WTC11 (cell line): Measurements from ENCODE around the gene SLC13A3. TPM values are rescaled to one million over a fixed set of nuclear protein-coding genes. Genes with fewer than 3 reads are reported as not detected.

Source experiments
- ATAC-seq: fragments of 200-7000 bp; cut with Tn5 transposase; 2 replicates; pipeline ENCODE4 v1.10.0; 2021; ENCODE audit warnings: mild to moderate bottlenecking, moderate library complexity
- CTCF ChIA-PET: fragments of 300-600 bp; sonication (Branson Sonifier 250); formaldehyde crosslinking; loops from one replicate; lab custom pipeline; 2021; ENCODE audit warnings: antibody characterized with exemption; lab: Charles Lee
- POLR2A ChIA-PET: fragments of 350-600 bp; sonication (Branson Sonifier 250); formaldehyde crosslinking; loops from one replicate; lab custom pipeline; 2021; ENCODE audit warnings: antibody characterized with exemption; lab: Charles Lee
- DNase-seq: peaks from one replicate; pipeline ENCODE4 v3.0.0; 2021; ENCODE audit warnings: low spot score
- H3K27ac Mint-ChIP-seq: 2 replicates; pipeline ENCODE4 v1.8.0; 2021; ENCODE audit warnings: mixed read lengths
- H3K27me3 Mint-ChIP-seq: 2 replicates; pipeline ENCODE4 v1.8.0; 2021; ENCODE audit warnings: low read depth, mild to moderate bottlenecking, moderate library complexity, mixed read lengths
- H3K36me3 Mint-ChIP-seq: 2 replicates; pipeline ENCODE4 v1.8.0; 2021; ENCODE audit warnings: mixed read lengths
- H3K4me1 Mint-ChIP-seq: 2 replicates; pipeline ENCODE4 v1.8.0; 2022; ENCODE audit warnings: mixed read lengths
- H3K4me3 Mint-ChIP-seq: 2 replicates; pipeline ENCODE4 v1.8.0; 2021; ENCODE audit warnings: mild to moderate bottlenecking, moderate library complexity, mixed read lengths
- H3K9me3 Mint-ChIP-seq: 2 replicates; pipeline ENCODE4 v1.8.0; 2021; ENCODE audit warnings: mixed read lengths
- ATF1 ChIP-seq: sonication (generic); formaldehyde crosslinking; IDR thresholded peaks from 2 replicates; pipeline ENCODE4 v1.8.1; 2023; ENCODE audit warnings: mild to moderate bottlenecking, moderate library complexity, missing genetic modification reagents
- CBFB ChIP-seq: sonication (generic); formaldehyde crosslinking; IDR thresholded peaks from 2 replicates; pipeline ENCODE4 v1.8.1; 2022; ENCODE audit warnings: mild to moderate bottlenecking, low read depth, missing genetic modification reagents
- CTCF ChIP-seq: fragments of 200-600 bp; IDR thresholded peaks from 2 replicates; pipeline ENCODE4 v1.8.0; 2022; ENCODE audit warnings: antibody characterized with exemption
- FOXK1 ChIP-seq: sonication (generic); formaldehyde crosslinking; IDR thresholded peaks from 2 replicates; pipeline ENCODE4 v1.8.0; 2022; ENCODE audit warnings: mild to moderate bottlenecking, moderate library complexity, missing genetic modification reagents
- FOXP1 ChIP-seq: sonication (generic); formaldehyde crosslinking; IDR thresholded peaks from 2 replicates; pipeline ENCODE4 v1.8.0; 2022; ENCODE audit warnings: missing genetic modification reagents, mild to moderate bottlenecking, moderate library complexity, borderline replicate concordance
- FOXP4 ChIP-seq: sonication (generic); formaldehyde crosslinking; IDR thresholded peaks from 2 replicates; pipeline ENCODE4 v1.8.0; 2022; ENCODE audit warnings: mild to moderate bottlenecking, missing genetic modification reagents
- GABPB1 ChIP-seq: sonication (generic); formaldehyde crosslinking; IDR thresholded peaks from 2 replicates; pipeline ENCODE4 v1.8.1; 2023; ENCODE audit warnings: mild to moderate bottlenecking, missing genetic modification reagents
- GRHL2 ChIP-seq: fragments of 250-450 bp; sonication (Bioruptor Pico); IDR thresholded peaks from 2 replicates; pipeline ENCODE4 v1.8.0; 2022; ENCODE audit warnings: mild to moderate bottlenecking, moderate library complexity; ENCODE audit not compliant: insufficient replicate concordance, severe bottlenecking
- GTF2I ChIP-seq: fragments of 250-450 bp; sonication (Bioruptor Pico); conservative IDR thresholded peaks from 2 replicates; pipeline ENCODE4 v1.4.0; 2021; ENCODE audit warnings: mild to moderate bottlenecking
- MLX ChIP-seq: sonication (generic); formaldehyde crosslinking; IDR thresholded peaks from 2 replicates; pipeline ENCODE4 v1.8.1; 2023; ENCODE audit warnings: mild to moderate bottlenecking, missing genetic modification reagents, moderate library complexity
- MYBL2 ChIP-seq: sonication (generic); formaldehyde crosslinking; IDR thresholded peaks from 2 replicates; pipeline ENCODE4 v1.8.1; 2023; ENCODE audit warnings: mild to moderate bottlenecking, moderate library complexity, missing genetic modification reagents
- NR1H2 ChIP-seq: sonication (generic); formaldehyde crosslinking; IDR thresholded peaks from 2 replicates; pipeline ENCODE4 v1.9.0; 2021; ENCODE audit warnings: mild to moderate bottlenecking, moderate library complexity, missing genetic modification reagents
- PREB ChIP-seq: sonication (generic); formaldehyde crosslinking; IDR thresholded peaks from 2 replicates; pipeline ENCODE4 v1.8.1; 2022; ENCODE audit warnings: mild to moderate bottlenecking, missing genetic modification reagents, moderate library complexity, borderline replicate concordance
- SMAD3 ChIP-seq: sonication (generic); formaldehyde crosslinking; IDR thresholded peaks from 2 replicates; pipeline ENCODE4 v1.8.0; 2022; ENCODE audit warnings: missing genetic modification reagents, mild to moderate bottlenecking, borderline replicate concordance
- ZBTB43 ChIP-seq: sonication (generic); formaldehyde crosslinking; IDR thresholded peaks from 2 replicates; pipeline ENCODE4 v1.8.1; 2023; ENCODE audit warnings: mild to moderate bottlenecking, missing genetic modification reagents
- ZNF232 ChIP-seq: sonication (generic); formaldehyde crosslinking; IDR thresholded peaks from 2 replicates; pipeline ENCODE4 v1.8.0; 2022; ENCODE audit warnings: mild to moderate bottlenecking, missing genetic modification reagents
- ZNF263 ChIP-seq: sonication (generic); formaldehyde crosslinking; IDR thresholded peaks from 2 replicates; pipeline ENCODE4 v1.8.1; 2022; ENCODE audit warnings: low read depth, mild to moderate bottlenecking, moderate library complexity, missing genetic modification reagents
- ZNF416 ChIP-seq: fragments of 250-450 bp; sonication (Bioruptor Pico); IDR thresholded peaks from 2 replicates; pipeline ENCODE4 v1.9.0; 2021; ENCODE audit warnings: mild to moderate bottlenecking, inconsistent platforms
- ZNF425 ChIP-seq: fragments of 250-450 bp; sonication (Bioruptor Pico); conservative IDR thresholded peaks from 2 replicates; pipeline ENCODE4 v1.9.0; 2021; ENCODE audit warnings: mild to moderate bottlenecking
- ZNF512 ChIP-seq: sonication (generic); formaldehyde crosslinking; IDR thresholded peaks from 2 replicates; pipeline ENCODE4 v1.8.1; 2022; ENCODE audit warnings: missing genetic modification reagents, borderline replicate concordance
- total RNA-seq: library from RNA; stranded (reverse); gene quantifications from 3 replicates; pipeline ENCODE4 v1.2.3, GENCODE V29; 2021

The SLC13A3 gene
- total RNA-seq, 1 experiment from 2014 or later: 10.6 TPM

- TF ChIP-seq GTF2I (CRISPR knock-in tag): no peak
- no peak for TF ChIP-seq FOXP4 (CRISPR knock-in tag)
- TF ChIP-seq GABPB1: no peak
- TF ChIP-seq FOXK1 (CRISPR knock-in tag): no peak
- no peak for TF ChIP-seq MYBL2 (CRISPR knock-in tag)
- TF ChIP-seq ZNF425 (CRISPR knock-in tag): no peak
- TF ChIP-seq PREB (CRISPR knock-in tag): no peak
- no peak for TF ChIP-seq ZNF512 (CRISPR knock-in tag)
- TF ChIP-seq NR1H2 (CRISPR knock-in tag): no peak
- TF ChIP-seq ZNF232 (CRISPR knock-in tag): no peak
- no peak for TF ChIP-seq ZNF416 (CRISPR knock-in tag)
- TF ChIP-seq SMAD3: no peak
- no peak for TF ChIP-seq ATF1 (CRISPR knock-in tag)
- TF ChIP-seq FOXP1: no peak
- TF ChIP-seq CBFB (CRISPR knock-in tag): no peak
- no peak for TF ChIP-seq ZBTB43 (CRISPR knock-in tag)
- TF ChIP-seq ZNF263 (CRISPR knock-in tag): no peak
- no peak for TF ChIP-seq CTCF
- no peak for TF ChIP-seq GRHL2 (CRISPR knock-in tag)
- TF ChIP-seq MLX: no peak
- TF ChIP-seq, all 79 proteins: peak for 0
- no peak for ATAC-seq
- ChIA-PET POLR2A (no interaction called here), CTCF (interaction anchor here (0.8 to 1.1 kb wide), 2 partner anchors 43 to 67 kb away, joined by 3 to 4 read pairs; no protein-coding TSS in a partner anchor)
- no peak overlapping the region for H3K27ac Mint-ChIP-seq
- H3K27me3 Mint-ChIP-seq: peaks cover 4% of the 10 kb centered on the region; the same call in 1 of the 2 replicates
- no peaks in the 10 kb centered on the region; the same call in 1 of the 2 replicates for H3K36me3 Mint-ChIP-seq
- DNase-seq: no peak
- no peaks in the 10 kb centered on the region for H3K4me1 Mint-ChIP-seq
- H3K4me3 Mint-ChIP-seq: no peak overlapping the region
- H3K9me3 Mint-ChIP-seq: peaks cover 4% of the 10 kb centered on the region
Measured at GRCh38 chr20:46605978-46606816, 45.1 kb downstream of the SLC13A3 start.
